H9 (cell line): ENCODE results near the gene RADIL. TPM values are rescaled to one million over a fixed set of nuclear protein-coding genes. Genes with fewer than 3 reads are reported as not detected.

Experiments used
- DNase-seq: peaks from one replicate; pipeline ENCODE4 v3.0.0-alpha.2; 2017
- H2AFZ ChIP-seq: one replicate; pipeline ENCODE4 v1.6.1; 2013; ENCODE audit warnings: mild to moderate bottlenecking, low read length, control low read depth, moderate library complexity
- H2AK5ac ChIP-seq: 2 replicates; pipeline ENCODE4 v1.6.1; 2013; ENCODE audit warnings: low read length, control low read depth, mixed read lengths; ENCODE audit not compliant: insufficient read length
- H2BK120ac ChIP-seq: one replicate; pipeline ENCODE4 v1.6.1; 2013; ENCODE audit warnings: low read depth, mild to moderate bottlenecking, low read length, control low read depth, inconsistent platforms; ENCODE audit not compliant: poor library complexity, severe bottlenecking
- H2BK12ac ChIP-seq: 2 replicates; pipeline ENCODE4 v1.6.1; 2013; ENCODE audit warnings: low read length, control low read depth, mixed read lengths, low read depth; ENCODE audit not compliant: insufficient read length
- H2BK15ac ChIP-seq: 2 replicates; pipeline ENCODE4 v1.6.1; 2013; ENCODE audit warnings: low read depth, low read length, control low read depth
- H2BK20ac ChIP-seq: one replicate; pipeline ENCODE4 v1.6.1; 2013; ENCODE audit warnings: low read depth, mild to moderate bottlenecking, low read length, control low read depth, inconsistent platforms; ENCODE audit not compliant: poor library complexity, severe bottlenecking
- H2BK5ac ChIP-seq: 2 replicates; pipeline ENCODE4 v1.6.1; 2013; ENCODE audit warnings: low read length, control low read depth, mixed read lengths; ENCODE audit not compliant: insufficient read length
- H3K14ac ChIP-seq: 2 replicates; pipeline ENCODE4 v1.6.1; 2013; ENCODE audit warnings: low read length, control low read depth; ENCODE audit not compliant: insufficient read depth
- H3K18ac ChIP-seq: 2 replicates; pipeline ENCODE4 v1.6.1; 2013; ENCODE audit warnings: low read depth, mild to moderate bottlenecking, mixed read lengths, low read length, control low read depth; ENCODE audit not compliant: insufficient read length
- H3K23ac ChIP-seq: 2 replicates; pipeline ENCODE4 v1.6.1; 2013; ENCODE audit warnings: low read length, control low read depth, mixed read lengths, low read depth; ENCODE audit not compliant: insufficient read length
- H3K23me2 ChIP-seq: 2 replicates; pipeline ENCODE4 v1.6.1; 2013; ENCODE audit warnings: low read depth, mild to moderate bottlenecking, mixed read lengths, low read length, control low read depth; ENCODE audit not compliant: insufficient read length, poor library complexity, severe bottlenecking
- H3K27ac ChIP-seq: 2 replicates; pipeline ENCODE4 v1.5.1; 2013; ENCODE audit warnings: low read length, control low read depth, mixed read lengths, low read depth; ENCODE audit not compliant: insufficient read length
- H3K27me3 ChIP-seq: 2 replicates; pipeline ENCODE4 v1.6.1; 2013; ENCODE audit warnings: low read length, control low read depth, inconsistent platforms; ENCODE audit not compliant: insufficient read depth
- H3K4ac ChIP-seq: 2 replicates; pipeline ENCODE4 v1.6.1; 2013; ENCODE audit warnings: low read depth, mild to moderate bottlenecking, control low read depth, inconsistent platforms, low read length, moderate library complexity
- H3K4me1 ChIP-seq: 2 replicates; pipeline ENCODE4 v1.6.1; 2013; ENCODE audit warnings: low read length, control low read depth, inconsistent platforms; ENCODE audit not compliant: insufficient read depth
- H3K4me2 ChIP-seq: 2 replicates; pipeline ENCODE4 v1.6.1; 2013; ENCODE audit warnings: low read length, control low read depth, mixed read lengths; ENCODE audit not compliant: insufficient read length, insufficient read depth
- H3K56ac ChIP-seq: 2 replicates; pipeline ENCODE4 v1.6.1; 2013; ENCODE audit warnings: low read depth, mild to moderate bottlenecking, mixed read lengths, low read length, control low read depth; ENCODE audit not compliant: insufficient read length
- H3K79me1 ChIP-seq: 2 replicates; pipeline ENCODE4 v1.6.1; 2013; ENCODE audit warnings: low read depth, mild to moderate bottlenecking, moderate library complexity, low read length, control low read depth, inconsistent platforms; ENCODE audit not compliant: insufficient read depth, poor library complexity, severe bottlenecking
- H3K79me2 ChIP-seq: 2 replicates; pipeline ENCODE4 v1.6.1; 2013; ENCODE audit warnings: low read length, control low read depth, inconsistent platforms; ENCODE audit not compliant: insufficient read depth
- H3K9ac ChIP-seq: 2 replicates; pipeline ENCODE4 v1.6.1; 2013; ENCODE audit warnings: low read length, control low read depth, mixed read lengths; ENCODE audit not compliant: insufficient read length; ENCODE audit errors: extremely low read depth
- H3K9me3 ChIP-seq: one replicate; pipeline ENCODE4 v1.6.1; 2013; ENCODE audit warnings: low read depth, low read length, inconsistent platforms; ENCODE audit not compliant: control insufficient read depth
- H3T11ph ChIP-seq: one replicate; pipeline ENCODE4 v1.6.1; 2013; ENCODE audit warnings: mild to moderate bottlenecking, low read length, control low read depth, inconsistent platforms
- H4K20me1 ChIP-seq: one replicate; pipeline ENCODE4 v1.6.1; 2013; ENCODE audit not compliant: control insufficient read depth, insufficient read length, insufficient read depth
- H4K5ac ChIP-seq: 2 replicates; pipeline ENCODE4 v1.6.1; 2013; ENCODE audit warnings: low read depth, mild to moderate bottlenecking, mixed read lengths, low read length, control low read depth; ENCODE audit not compliant: insufficient read length
- H4K8ac ChIP-seq: replicated peaks from 2 replicates; pipeline ENCODE4 v1.6.1; 2013; ENCODE audit warnings: low read length, control low read depth, mixed read lengths, low read depth; ENCODE audit not compliant: insufficient read length
- H4K91ac ChIP-seq: 2 replicates; pipeline ENCODE4 v1.6.1; 2013; ENCODE audit warnings: low read depth, mild to moderate bottlenecking, moderate library complexity, mixed read lengths, low read length, control low read depth; ENCODE audit not compliant: insufficient read length
- H3K27ac Mint-ChIP-seq, 3 experiments: 2 replicates in 2 of 3; 3 replicates in 1 of 3; pipeline ENCODE4 v1.8.0; 2020 to 2021; ENCODE audit warnings: mixed read lengths in 3 of 3, mild to moderate bottlenecking in 1 of 3, moderate library complexity in 1 of 3
- H3K27me3 Mint-ChIP-seq: 2 replicates; pipeline ENCODE4 v1.8.0; 2021; ENCODE audit warnings: low read depth, mild to moderate bottlenecking, moderate library complexity, mixed read lengths
- H3K36me3 Mint-ChIP-seq, 3 experiments: 2 replicates in 2 of 3; 3 replicates in 1 of 3; pipeline ENCODE4 v1.8.0; 2020 to 2021; ENCODE audit warnings: low read depth in 3 of 3, mixed read lengths in 3 of 3; ENCODE audit not compliant: insufficient read depth in 1 of 3
- H3K4me1 Mint-ChIP-seq, 2 experiments: 2 replicates each; pipeline ENCODE4 v1.8.0; 2020; ENCODE audit warnings: mixed read lengths in 2 of 2
- H3K4me3 Mint-ChIP-seq, 2 experiments: 2 replicates in 1 of 2; 3 replicates in 1 of 2; pipeline ENCODE4 v1.8.0; 2020 to 2021; ENCODE audit warnings: mild to moderate bottlenecking in 2 of 2, mixed read lengths in 2 of 2, moderate library complexity in 1 of 2
- H3K9me3 Mint-ChIP-seq, 2 experiments: 2 replicates in 1 of 2; 3 replicates in 1 of 2; pipeline ENCODE4 v1.8.0; 2020; ENCODE audit warnings: mild to moderate bottlenecking in 2 of 2, mixed read lengths in 2 of 2, moderate library complexity in 1 of 2
- WGBS: extraction: QIAGEN DNeasy Blood & Tissue Kit; methylation state at CpG from one replicate; pipeline ENCODE4 v1.1.7; 2013; ENCODE audit warnings: missing lambda C conversion rate, low lambda C conversion rate, mixed read lengths; ENCODE audit not compliant: insufficient read length; ENCODE audit errors: extremely low coverage; 5-methylcytosine and 5-hydroxymethylcytosine counted together
- total RNA-seq: library from RNA; stranded (reverse); gene quantifications from 2 replicates; pipeline ENCODE4 v1.2.1, GENCODE V29; 2021
- TF ChIP-seq, protein P1 (sequence below): fragments of 200-600 bp; sonication (generic); conservative IDR thresholded peaks from 3 replicates; pipeline ENCODE4 v1.8.0; 2021; ENCODE audit warnings: antibody characterized with exemption, mild to moderate bottlenecking

Gene RADIL
- total RNA-seq, 1 experiment from 2014 or later = 4.7 TPM

DNA sequence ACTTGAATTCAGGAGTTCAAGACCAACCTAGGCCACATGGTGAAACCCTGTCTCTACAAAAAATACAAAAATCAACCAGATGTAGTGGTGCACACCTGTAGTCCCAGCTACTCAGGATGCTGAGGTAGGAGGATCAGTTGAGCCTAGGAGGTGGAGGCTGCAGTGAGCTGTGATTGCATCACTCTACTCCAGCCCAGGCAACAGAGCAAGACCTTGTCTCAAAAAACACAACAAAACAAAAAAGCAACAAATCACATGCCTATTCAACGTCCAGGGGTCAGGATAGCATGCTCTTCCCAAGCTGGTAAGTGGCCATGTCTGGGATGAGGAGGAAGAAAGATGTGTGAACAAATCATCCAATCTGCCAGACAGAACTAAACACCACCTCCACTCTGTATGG lies 6.2 kb upstream of the RADIL start:
- Histone ChIP-seq H4K8ac (no peak overlapping the region), H2BK20ac (no peak overlapping the region), H4K5ac (no peak overlapping the region), H3K9me3 (no peaks in the 10 kb centered on the region), H3K4ac (no peak overlapping the region), H3K27ac (no peak overlapping the region), H2BK120ac (no peak overlapping the region), H3K56ac (no peak overlapping the region), H3T11ph (no peak overlapping the region), H2BK12ac (no peak overlapping the region), H3K4me2 (no peak overlapping the region), H2BK5ac (no peak overlapping the region), H3K18ac (no peak overlapping the region), H3K23ac (no peak overlapping the region), H3K14ac (no peak overlapping the region), H3K4me1 (no peaks in the 10 kb centered on the region; the same call in 1 of the 2 replicates), H3K27me3 (no peaks in the 10 kb centered on the region), H4K20me1 (no peaks in the 10 kb centered on the region), H3K9ac (no peak overlapping the region), H3K23me2 (no peaks in the 10 kb centered on the region), H3K79me1 (no peaks in the 10 kb centered on the region), H4K91ac (no peak overlapping the region), H2BK15ac (no peak overlapping the region), H2AK5ac (no peak overlapping the region), H2AFZ (no peak overlapping the region), H3K79me2 (no peaks in the 10 kb centered on the region)
- TF ChIP-seq, protein P1, sequence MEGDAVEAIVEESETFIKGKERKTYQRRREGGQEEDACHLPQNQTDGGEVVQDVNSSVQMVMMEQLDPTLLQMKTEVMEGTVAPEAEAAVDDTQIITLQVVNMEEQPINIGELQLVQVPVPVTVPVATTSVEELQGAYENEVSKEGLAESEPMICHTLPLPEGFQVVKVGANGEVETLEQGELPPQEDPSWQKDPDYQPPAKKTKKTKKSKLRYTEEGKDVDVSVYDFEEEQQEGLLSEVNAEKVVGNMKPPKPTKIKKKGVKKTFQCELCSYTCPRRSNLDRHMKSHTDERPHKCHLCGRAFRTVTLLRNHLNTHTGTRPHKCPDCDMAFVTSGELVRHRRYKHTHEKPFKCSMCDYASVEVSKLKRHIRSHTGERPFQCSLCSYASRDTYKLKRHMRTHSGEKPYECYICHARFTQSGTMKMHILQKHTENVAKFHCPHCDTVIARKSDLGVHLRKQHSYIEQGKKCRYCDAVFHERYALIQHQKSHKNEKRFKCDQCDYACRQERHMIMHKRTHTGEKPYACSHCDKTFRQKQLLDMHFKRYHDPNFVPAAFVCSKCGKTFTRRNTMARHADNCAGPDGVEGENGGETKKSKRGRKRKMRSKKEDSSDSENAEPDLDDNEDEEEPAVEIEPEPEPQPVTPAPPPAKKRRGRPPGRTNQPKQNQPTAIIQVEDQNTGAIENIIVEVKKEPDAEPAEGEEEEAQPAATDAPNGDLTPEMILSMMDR = no peak
- Mint-ChIP-seq H3K36me3 (peaks cover 0 to 6% (median 3%) of the 10 kb centered on the region in 3 experiments; a peak in 4 of 7 replicates), H3K4me1 (peaks cover 8 to 10% of the 10 kb centered on the region in 2 experiments; a peak in 3 of 4 replicates), H3K9me3 (peaks cover 5 to 8% of the 10 kb centered on the region in 2 experiments; a peak in 2 of 5 replicates), H3K4me3 (no peak overlapping the region), H3K27ac (no peak overlapping the region), H3K27me3 (peaks cover 8% of the 10 kb centered on the region)
- no CpG with 5 or more reads among the region's 1 CpG for WGBS
- DNase-seq = no peak
